Fibroblast of skin of back (primary cell): ENCODE results near the gene PRR15L. TPM values are rescaled to one million over a fixed set of nuclear protein-coding genes. Genes with fewer than 3 reads are reported as not detected.
A peak's percentile ranks its signal among the peaks of the same experiment; 100 is the strongest.
"Not testable (repeated sequence)": the region's sequence is repeated elsewhere in the genome, so short reads cannot be mapped to it uniquely, and the experiment has no call there.

Experiments used
- DNase-seq: peaks from one replicate; pipeline ENCODE4 v3.0.0-alpha.2; 2013
- polyA plus RNA-seq, 2 experiments: library from polyadenylated mRNA; unstranded; fragments of 120-200 nt; gene quantifications; one replicate each; pipeline ENCODE4 v1.2.1, GENCODE V29; 2013; ENCODE audit not compliant: insufficient read length in 2 of 2

Gene PRR15L
- 0.07 TPM for polyA plus RNA-seq (2013, experiment 1 of 2; ENCODE audit: insufficient read length)
- polyA plus RNA-seq (2013, experiment 2 of 2; ENCODE audit: insufficient read length): 0.13 TPM

- DNase-seq: no peak
Observed at GRCh38 chr17:47957591-47958490, at the start of gene PRR15L. TSS of gene PRR15L (minus strand) at chr17:47957883. CDS start at chr17:47953234, 4,649 bp downstream.

DNA sequence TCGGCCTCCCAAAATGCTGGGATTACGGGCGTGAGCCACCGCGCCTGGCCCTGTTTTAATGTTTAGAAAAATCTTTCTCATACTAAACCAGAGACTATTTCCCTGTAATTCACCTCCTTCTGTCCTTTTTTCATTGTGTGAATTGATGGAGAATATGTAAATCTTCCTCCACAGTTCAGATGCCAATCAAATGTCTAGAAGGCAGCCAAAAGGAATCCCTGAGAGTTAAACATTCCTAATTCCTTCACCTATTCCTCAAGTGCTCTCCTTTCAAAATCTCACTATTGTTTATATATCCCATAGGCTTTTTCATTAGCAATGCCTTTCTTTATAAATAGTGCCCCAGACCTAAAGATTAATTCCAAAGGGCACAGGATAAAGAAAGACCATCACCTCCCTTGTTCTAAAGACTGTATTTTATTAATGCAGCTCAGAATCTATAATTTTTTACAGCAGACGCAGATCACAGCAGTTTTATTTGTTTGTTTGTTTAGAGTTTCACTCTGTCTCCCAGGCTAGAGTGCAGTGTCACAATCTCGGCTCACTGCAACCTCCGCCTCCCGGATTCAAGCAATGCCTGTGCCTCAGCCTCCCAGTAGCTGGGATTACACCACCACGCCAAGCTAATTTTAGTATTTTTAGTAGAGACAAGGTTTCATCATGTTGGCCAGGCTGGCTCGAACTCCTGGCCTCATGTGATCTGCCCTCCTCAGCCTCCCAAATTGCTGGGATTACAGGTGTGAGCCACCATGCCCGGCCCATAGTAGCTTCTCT, 49.4 kb upstream of the PRR15L start:
- no peak for DNase-seq

GRCh38 chr17:48004983-48005382, 47.3 kb upstream of the PRR15L start:
- DNase-seq: no peak

- DNase-seq: no peak
Observed at GRCh38 chr17:48003417-48004151, 45.9 kb upstream of the PRR15L start.

GRCh38 chr17:48002916-48003416, 45.3 kb upstream of the PRR15L start:
- DNase-seq: peak; percentile 67

DNA sequence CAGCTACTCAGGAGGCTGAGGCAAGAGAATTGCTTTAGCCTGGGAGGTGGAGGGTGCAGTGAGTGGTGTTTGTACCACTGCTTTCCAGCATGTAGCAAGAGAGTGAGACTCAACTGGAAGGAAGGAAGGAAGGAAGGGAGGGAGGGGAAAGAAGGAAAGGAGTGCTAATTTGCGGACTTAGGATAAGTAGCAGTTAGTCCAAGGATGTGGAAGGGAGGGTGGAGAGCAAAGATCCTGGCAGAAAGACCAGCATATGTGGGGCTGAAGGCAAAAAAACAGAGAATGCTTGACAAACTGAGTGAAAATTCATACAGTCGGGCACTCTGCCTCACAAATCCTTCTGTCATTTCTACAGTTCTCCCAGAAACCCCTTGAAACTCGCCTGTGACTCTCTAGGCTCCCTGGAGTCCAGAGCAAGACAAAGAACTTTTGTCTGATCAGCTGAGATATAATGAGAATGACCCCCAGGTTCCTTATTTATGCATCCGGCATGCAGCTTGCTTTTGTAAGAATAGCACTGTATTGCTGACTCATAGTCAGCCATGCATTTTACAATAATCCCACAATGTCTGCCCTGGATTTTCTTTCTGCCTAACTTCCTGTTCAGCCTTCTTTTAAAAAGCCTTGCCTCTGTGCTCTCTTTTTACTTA, 44.7 kb upstream of the PRR15L start:
- DNase-seq: peak; percentile 84

DNA sequence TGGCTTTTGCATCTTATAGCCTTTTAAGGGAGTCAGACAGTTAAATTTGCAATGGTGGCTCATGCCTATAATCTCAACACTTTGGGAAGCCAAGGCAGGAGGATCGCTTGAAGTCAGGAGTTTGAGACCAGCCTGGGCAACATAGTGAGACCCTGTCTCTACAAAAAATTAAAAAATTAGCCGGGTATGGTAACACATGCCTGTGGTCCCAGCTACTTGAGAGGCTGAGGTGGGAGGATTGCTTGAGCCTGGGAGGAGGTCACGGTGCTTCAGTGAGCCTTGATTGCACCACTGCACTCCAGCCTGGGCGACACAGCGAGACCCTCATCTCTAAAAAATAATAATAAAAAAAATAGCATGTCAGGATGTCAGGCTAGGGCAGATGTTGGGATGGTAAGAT, 44.0 kb upstream of the PRR15L start:
- not testable (repeated sequence) for DNase-seq

- DNase-seq: no peak
Observed at GRCh38 chr17:48001197-48001596, 43.5 kb upstream of the PRR15L start.

DNA sequence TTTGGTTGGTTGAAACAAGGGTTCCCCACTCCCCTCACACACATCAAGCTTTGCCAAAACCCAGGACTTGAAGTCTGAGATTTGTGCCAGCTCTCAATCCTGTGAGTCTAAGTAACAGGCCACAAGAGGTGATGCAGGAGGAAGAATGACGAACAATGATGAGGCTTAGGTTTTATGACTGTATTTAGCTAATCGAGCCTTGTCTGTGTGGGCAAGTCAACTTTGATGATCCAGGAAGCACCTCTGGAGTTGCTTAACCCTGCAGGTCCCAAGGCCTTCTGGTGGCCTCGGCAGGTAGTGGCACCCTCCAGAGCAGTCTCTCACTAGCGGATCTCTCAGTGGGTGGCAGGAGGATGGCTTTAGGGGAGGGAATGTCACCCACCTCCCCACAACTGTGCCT, 41.9 kb upstream of the PRR15L start:
- no peak for DNase-seq

DNA sequence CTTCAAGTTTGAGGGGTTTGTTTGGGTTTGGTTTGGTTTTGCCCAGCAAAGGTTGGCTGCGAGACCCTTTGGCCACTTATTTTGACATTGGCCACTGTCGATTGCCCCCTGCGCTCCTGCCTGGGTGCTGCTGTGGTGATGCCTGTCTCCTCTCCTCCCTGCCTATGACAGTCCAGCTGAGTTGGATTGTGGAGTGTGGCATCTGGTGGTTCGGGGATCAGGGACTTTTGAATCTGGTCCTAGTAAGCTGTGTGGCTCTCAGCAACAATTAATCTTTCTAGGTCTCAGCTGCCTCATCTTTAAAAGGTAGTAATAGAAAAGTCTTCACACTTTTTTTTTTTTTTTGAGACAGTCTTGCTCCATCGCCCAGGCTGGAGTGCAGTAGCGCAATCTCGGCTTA, 40.4 kb upstream of the PRR15L start:
- DNase-seq: no peak

- no peak for DNase-seq
Observed at GRCh38 chr17:47997586-47997985, 39.9 kb upstream of the PRR15L start.

- no peak for DNase-seq
Observed at GRCh38 chr17:47996201-47996600, 38.5 kb upstream of the PRR15L start.

GRCh38 chr17:47995241-47995935, 37.7 kb upstream of the PRR15L start:
- no peak for DNase-seq

DNA sequence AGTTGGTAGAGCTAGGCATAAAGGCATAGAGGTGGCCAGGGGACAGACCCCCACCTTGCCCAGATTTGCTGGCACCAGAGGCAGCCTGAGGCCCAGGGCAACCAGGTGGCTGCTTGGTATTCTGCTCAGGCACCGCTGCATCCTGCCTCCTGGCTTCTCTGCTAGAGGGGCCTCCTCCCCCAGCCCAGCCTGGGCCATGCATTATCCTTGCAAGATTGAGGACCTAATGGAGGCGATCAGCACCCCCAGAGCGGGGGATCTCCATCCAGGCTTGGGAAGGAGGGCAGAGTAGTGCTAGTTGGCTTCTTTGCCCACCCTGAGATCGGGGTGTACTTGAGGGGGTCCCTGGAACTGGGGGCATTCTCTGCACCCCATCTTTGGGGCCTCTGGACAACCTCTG, 37.0 kb upstream of the PRR15L start:
- DNase-seq: no peak

DNA sequence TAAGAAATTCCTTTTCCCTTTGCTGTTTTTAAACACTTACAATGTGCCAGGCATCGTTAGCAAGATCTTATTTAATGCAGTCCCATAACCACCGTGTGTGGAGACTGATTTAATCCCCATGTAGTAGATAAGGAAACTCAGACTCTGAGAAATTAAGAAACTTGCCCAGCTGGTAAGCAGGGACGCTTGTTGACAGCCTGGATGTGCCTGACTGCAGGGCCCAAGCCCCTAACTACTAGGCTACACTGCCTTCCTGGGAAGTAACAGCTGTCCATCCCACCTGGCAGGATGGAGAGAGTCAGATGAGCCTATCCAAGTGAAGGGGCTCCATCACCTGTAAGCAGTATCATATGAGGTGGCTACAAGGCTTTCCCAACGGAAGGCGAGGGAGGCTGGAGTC, 36.3 kb upstream of the PRR15L start:
- DNase-seq: no peak

DNA sequence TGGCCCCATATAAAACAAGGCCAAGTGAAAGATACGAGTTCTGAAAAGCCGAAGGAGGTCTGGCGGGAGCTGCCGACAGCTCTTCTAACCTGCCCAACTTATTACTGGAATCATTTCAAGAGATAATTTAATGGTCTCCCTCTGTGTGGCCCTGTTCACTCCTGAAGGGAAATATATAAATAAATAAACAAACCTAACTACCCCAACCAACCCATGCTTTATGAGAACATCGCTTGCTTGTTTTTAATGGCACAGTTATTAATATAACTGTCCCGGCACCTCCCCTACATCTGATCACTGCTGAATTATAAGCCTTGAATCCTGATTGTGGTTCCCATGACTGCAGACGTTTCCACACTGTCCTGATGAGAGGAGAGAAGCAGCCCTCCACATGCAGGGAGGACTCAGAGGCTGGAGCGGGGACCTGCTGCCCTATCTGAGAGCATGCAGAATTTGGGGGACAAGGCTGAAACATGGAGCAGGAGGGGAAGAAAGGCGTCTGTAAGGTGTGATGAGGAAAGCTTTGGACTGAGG, 35.4 kb upstream of the PRR15L start:
- no peak for DNase-seq

- DNase-seq: no peak
Observed at GRCh38 chr17:47992216-47992615, 34.5 kb upstream of the PRR15L start.

- DNase-seq: no peak
Observed at GRCh38 chr17:47990962-47991731, 33.5 kb upstream of the PRR15L start.

GRCh38 chr17:47989700-47990099, 32.0 kb upstream of the PRR15L start:
- no peak for DNase-seq

- no peak for DNase-seq
Observed at GRCh38 chr17:47989159-47989558, 31.5 kb upstream of the PRR15L start.
